Aortic smooth muscle cell (primary cell): ENCODE data around the gene WLS. TPM values are rescaled to one million over a fixed set of nuclear protein-coding genes. Genes with fewer than 3 reads are reported as not detected.

ENCODE experiments used
- total RNA-seq: library from RNA; depleted of rRNA; stranded (reverse); fragments of >200 nt; gene quantifications from 2 replicates; pipeline ENCODE4 v1.2.3, GENCODE V29; 2014

WLS gene
- total RNA-seq, result 173 and 276 TPM in 2 replicates

DNA sequence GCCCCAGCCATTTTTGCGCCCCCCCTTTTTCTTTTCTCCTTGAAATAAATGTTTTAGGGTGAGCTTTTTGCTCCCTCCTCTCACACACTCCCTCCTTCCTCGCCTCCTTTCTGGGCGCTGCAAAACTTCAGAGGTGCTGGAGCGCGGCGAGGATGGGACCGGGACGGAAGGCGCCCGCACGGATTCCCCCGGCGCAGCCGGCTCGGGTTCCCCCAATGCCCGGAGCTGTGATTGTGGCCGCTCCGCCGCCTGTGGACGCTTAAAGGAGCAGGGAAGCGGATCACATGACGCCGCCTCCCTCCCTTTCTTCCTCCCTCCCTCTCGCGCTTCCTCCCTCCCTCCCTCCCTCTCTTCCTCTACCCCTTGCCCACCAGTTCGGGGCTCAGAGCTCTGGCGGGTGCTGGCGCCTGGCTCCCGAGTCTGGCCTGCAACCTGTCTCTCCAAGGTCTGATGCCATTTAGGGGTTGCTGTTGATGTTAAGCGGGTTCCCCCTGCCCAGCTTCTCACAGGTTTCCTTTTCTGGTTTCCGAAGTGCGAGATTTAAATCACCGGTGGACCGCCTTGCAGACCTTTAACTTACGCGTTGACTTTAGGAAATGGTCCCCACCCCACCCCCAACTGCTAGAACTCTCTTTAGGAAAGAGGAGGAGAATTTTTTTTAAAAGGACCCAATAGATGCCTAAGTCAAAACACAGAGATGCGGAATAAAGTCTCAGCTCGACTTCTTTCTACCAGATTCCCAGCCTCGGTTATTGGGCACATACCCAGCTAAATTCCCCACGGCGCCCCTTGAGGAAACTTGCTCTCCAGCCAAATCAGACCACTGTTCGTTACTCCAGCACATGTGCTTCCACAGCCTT is at the start of gene WLS:
Gene WLS (minus strand): TSS at position 235 of the 860 bp plus-strand sequence. CDS start 224 bp downstream, at position 11.

Other genes with a start within 250 kb of the WLS start
- gene DIRAS3, start 181.9 kb downstream of the WLS start, total RNA-seq, result 0.99 and 1.3 TPM in 2 replicates
- gene RPE65, start 217.4 kb upstream of the WLS start, total RNA-seq, result not detected in 2 replicates